Measurements from ENCODE around the gene PRKAA1.
"Not testable (repeated sequence)": the region's sequence is repeated elsewhere in the genome, so short reads cannot be mapped to it uniquely, and the experiment has no call there.

PRKAA1 gene

DNA sequence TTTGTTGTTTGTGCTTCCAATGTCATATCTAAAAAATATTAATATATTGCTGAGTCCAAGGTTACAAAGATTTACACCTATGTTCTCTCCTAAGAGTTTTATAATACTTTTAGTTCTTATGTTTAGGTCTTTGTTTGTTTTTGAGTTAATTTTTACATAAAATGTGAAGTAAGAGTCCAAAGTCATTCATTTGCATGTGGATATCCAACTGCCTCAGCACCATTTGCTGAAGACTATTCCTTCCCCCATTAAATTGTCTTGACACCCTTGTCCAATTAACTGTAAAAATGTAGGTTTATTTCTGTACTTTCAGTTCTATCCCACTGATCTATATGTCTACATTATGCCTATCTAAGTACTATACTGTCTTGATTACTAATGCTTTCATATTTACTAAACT, 78.1 kb downstream of the PRKAA1 start:
- no peak for DNase-seq

GRCh38 chr5:40717281-40717680, 80.9 kb downstream of the PRKAA1 start:
- no peak for DNase-seq

DNA sequence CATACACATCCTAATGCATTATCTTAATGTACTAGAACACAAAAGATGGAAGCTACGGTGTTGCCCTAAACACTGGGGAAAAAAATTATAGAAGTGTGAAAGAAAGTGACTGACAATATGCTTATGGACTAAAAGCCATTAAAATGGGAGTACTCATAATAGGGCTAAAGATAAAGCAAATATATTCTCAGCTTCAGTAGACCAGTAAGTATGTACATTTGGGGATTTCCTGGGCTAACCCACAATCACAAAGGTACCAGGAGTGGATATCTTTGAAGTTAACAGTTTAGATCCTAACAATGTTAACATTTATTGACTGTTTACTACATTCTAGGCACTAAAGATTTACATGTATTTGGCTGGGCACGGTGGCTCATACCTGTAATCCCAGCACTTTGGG, 81.6 kb downstream of the PRKAA1 start:
- DNase-seq, result no peak

GRCh38 chr5:40716000-40716399, 82.2 kb downstream of the PRKAA1 start:
- DNase-seq, result no peak

DNA sequence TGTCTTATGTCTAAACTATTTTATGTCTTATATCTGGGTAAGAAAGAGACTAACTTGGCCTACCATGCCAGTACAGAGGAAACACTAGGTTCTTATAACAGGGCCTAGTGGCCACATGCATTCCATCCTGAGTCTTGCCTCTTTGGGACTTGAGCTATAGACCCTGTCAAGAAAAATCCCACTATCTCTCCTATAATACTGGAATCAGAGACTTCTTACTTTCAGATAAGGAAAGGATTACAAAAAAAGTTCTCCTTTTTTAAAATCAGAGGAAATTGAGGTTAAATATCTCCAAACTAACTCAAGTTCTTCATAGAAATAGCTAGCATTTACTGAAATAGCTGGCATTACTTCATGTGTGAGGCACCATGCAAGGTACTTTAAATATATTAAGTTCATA, 84.2 kb downstream of the PRKAA1 start:
- DNase-seq, result no peak

DNA sequence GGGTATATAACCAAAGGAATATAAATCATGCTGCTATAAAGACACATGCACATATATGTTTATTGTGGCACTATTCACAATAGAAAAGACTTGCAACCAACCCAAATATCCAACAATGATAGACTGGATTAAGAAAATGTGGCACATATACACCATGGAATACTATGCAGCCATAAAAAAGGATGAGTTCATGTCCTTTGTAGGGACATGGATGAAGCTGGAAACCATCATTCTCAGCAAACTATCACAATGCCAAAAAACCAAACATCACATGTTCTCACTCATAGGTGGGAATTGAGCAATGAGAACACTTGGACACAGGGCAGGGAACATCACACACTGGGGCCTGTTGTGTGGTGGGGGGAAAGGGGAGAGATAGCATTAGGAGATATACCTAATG, 87.6 kb downstream of the PRKAA1 start:
- not testable (repeated sequence) for DNase-seq

Data from activated naive CD4-positive, alpha-beta T cell (primary cell).